IMR-90 (cell line): ENCODE measurements around the gene NDRG2. TPM values are rescaled to one million over a fixed set of nuclear protein-coding genes. Genes with fewer than 3 reads are reported as not detected.

ENCODE experiments used
- ATAC-seq: fragments of 200-7000 bp; cut with Tn5 transposase; 2 replicates; pipeline ENCODE4 v1.9.1; 2020; ENCODE audit warnings: low read depth, mild to moderate bottlenecking, moderate library complexity
- BruUV-seq: library from RNA; stranded (reverse); fragments of 400-500 nt; replicated peaks from 2 replicates; lab custom pipeline; 2021; lab: Mats Ljungman, UMichigan
- CTCF ChIA-PET: fragments of 300-600 bp; formaldehyde crosslinking; extraction: SDS; loops from one replicate; lab custom pipeline; 2021; ENCODE audit warnings: antibody characterized with exemption; lab: Yijun Ruan, JAX
- POLR2A ChIA-PET: fragments of 300-600 bp; sonication (Branson Sonifier 250); formaldehyde crosslinking; loops from one replicate; lab custom pipeline; 2022; ENCODE audit warnings: antibody characterized with exemption; ENCODE audit not compliant: unreplicated experiment; lab: Charles Lee
- DNase-seq: peaks from one replicate; pipeline ENCODE4 v3.0.0; 2013
- H2AFZ ChIP-seq: replicated peaks from 2 replicates; pipeline ENCODE3; 2013; ENCODE audit warnings: low read length, mild to moderate bottlenecking; ENCODE audit not compliant: poor library complexity
- H2AK5ac ChIP-seq: 2 replicates; pipeline ENCODE4 v1.6.1; 2013; ENCODE audit warnings: low read depth, low read length, inconsistent platforms
- H2AK9ac ChIP-seq: replicated peaks from 2 replicates; pipeline ENCODE3; 2013; ENCODE audit warnings: mild to moderate bottlenecking, low read depth, low read length, moderate library complexity; ENCODE audit not compliant: poor library complexity
- H2BK120ac ChIP-seq: 2 replicates; pipeline ENCODE4 v1.6.1; 2013; ENCODE audit warnings: low read depth, low read length, inconsistent platforms
- H2BK15ac ChIP-seq: 3 replicates; pipeline ENCODE4 v1.6.1; 2013; ENCODE audit warnings: low read depth, low read length, inconsistent platforms
- H2BK20ac ChIP-seq: 2 replicates; pipeline ENCODE4 v1.6.1; 2013; ENCODE audit warnings: low read depth, mild to moderate bottlenecking, inconsistent platforms, low read length, moderate library complexity
- H2BK5ac ChIP-seq: 2 replicates; pipeline ENCODE4 v1.6.1; 2013; ENCODE audit warnings: mild to moderate bottlenecking, low read depth, low read length, inconsistent platforms; ENCODE audit not compliant: poor library complexity, severe bottlenecking
- H3K14ac ChIP-seq: replicated peaks from 2 replicates; pipeline ENCODE4 v1.6.1; 2013; ENCODE audit warnings: low read depth, low read length, inconsistent platforms
- H3K18ac ChIP-seq: 2 replicates; pipeline ENCODE4 v1.6.1; 2013; ENCODE audit warnings: low read depth, low read length, control low read depth
- H3K23ac ChIP-seq: 2 replicates; pipeline ENCODE4 v1.6.1; 2013; ENCODE audit warnings: low read depth, low read length, inconsistent platforms
- H3K27ac ChIP-seq: 2 replicates; pipeline ENCODE4 v1.5.1; 2013; ENCODE audit warnings: mild to moderate bottlenecking, control low read depth, low read length; ENCODE audit not compliant: insufficient read depth
- H3K27me3 ChIP-seq: 2 replicates; pipeline ENCODE4 v1.6.1; 2013; ENCODE audit warnings: low read length; ENCODE audit not compliant: control insufficient read depth, insufficient read depth
- H3K36me3 ChIP-seq: 2 replicates; pipeline ENCODE4 v1.6.1; 2013; ENCODE audit warnings: low read length, mixed read lengths; ENCODE audit not compliant: control insufficient read depth, insufficient read depth
- H3K4ac ChIP-seq: 2 replicates; pipeline ENCODE4 v1.6.1; 2013; ENCODE audit warnings: low read depth, low read length, inconsistent platforms
- H3K4me1 ChIP-seq: 2 replicates; pipeline ENCODE4 v1.6.1; 2013; ENCODE audit warnings: low read length, mixed read lengths; ENCODE audit not compliant: control insufficient read depth, insufficient read depth
- H3K4me2 ChIP-seq: 2 replicates; pipeline ENCODE4 v1.6.1; 2013; ENCODE audit warnings: low read depth, mild to moderate bottlenecking, control low read depth, low read length, moderate library complexity
- H3K4me3 ChIP-seq: 2 replicates; pipeline ENCODE4 v1.5.1; 2013; ENCODE audit warnings: low read depth, mild to moderate bottlenecking, control low read depth, low read length, moderate library complexity; ENCODE audit not compliant: insufficient read depth
- H3K56ac ChIP-seq: 2 replicates; pipeline ENCODE4 v1.6.1; 2013; ENCODE audit warnings: low read length, inconsistent platforms; ENCODE audit not compliant: insufficient read depth; ENCODE audit errors: extremely low read depth
- H3K79me1 ChIP-seq, 2 experiments: 2 replicates each; pipeline ENCODE4 v1.6.1; 2013; ENCODE audit warnings: low read length in 2 of 2, inconsistent platforms in 1 of 2, low read depth in 1 of 2
- H3K9ac ChIP-seq: 2 replicates; pipeline ENCODE4 v1.6.1; 2013; ENCODE audit warnings: low read depth, low read length, control low read depth
- H3K9me1 ChIP-seq: 2 replicates; pipeline ENCODE4 v1.6.1; 2013; ENCODE audit warnings: low read length, inconsistent platforms; ENCODE audit not compliant: insufficient read depth
- H3K9me3 ChIP-seq: 2 replicates; pipeline ENCODE4 v1.6.1; 2013; ENCODE audit warnings: low read length; ENCODE audit not compliant: control insufficient read depth, insufficient read depth
- H4K20me1 ChIP-seq: 2 replicates; pipeline ENCODE4 v1.6.1; 2013; ENCODE audit warnings: low read length, inconsistent platforms; ENCODE audit not compliant: insufficient read depth
- H4K5ac ChIP-seq: 2 replicates; pipeline ENCODE4 v1.6.1; 2013; ENCODE audit warnings: mild to moderate bottlenecking, low read depth, low read length, control low read depth
- H4K8ac ChIP-seq, 2 experiments: 2 replicates each; pipeline ENCODE4 v1.6.1; 2013; ENCODE audit warnings: low read depth in 2 of 2, low read length in 2 of 2, control low read depth in 1 of 2, inconsistent platforms in 1 of 2
- H4K91ac ChIP-seq: 2 replicates; pipeline ENCODE4 v1.6.1; 2013; ENCODE audit warnings: low read depth, low read length, inconsistent platforms; ENCODE audit not compliant: insufficient read depth
- CEBPB ChIP-seq: IDR thresholded peaks from 2 replicates; pipeline ENCODE4 v1.6.1; 2012; ENCODE audit warnings: low read depth, low read length, improper control_type of control experiment
- CHD1 ChIP-seq: IDR thresholded peaks from 2 replicates; pipeline ENCODE4 v1.6.1; 2012; ENCODE audit warnings: low read depth, low read length, improper control_type of control experiment
- MAFK ChIP-seq: IDR thresholded peaks from 2 replicates; pipeline ENCODE4 v1.6.1; 2012; ENCODE audit warnings: low read depth, low read length, improper control_type of control experiment
- MXI1 ChIP-seq: IDR thresholded peaks from 2 replicates; pipeline ENCODE4 v1.6.1; 2012; ENCODE audit warnings: low read depth, mild to moderate bottlenecking, low read length, moderate library complexity, borderline replicate concordance
- POLR2A ChIP-seq: IDR thresholded peaks from 2 replicates; pipeline ENCODE4 v1.6.1; 2012; ENCODE audit warnings: mild to moderate bottlenecking, low read depth, low read length
- RAD21 ChIP-seq: IDR thresholded peaks from 2 replicates; pipeline ENCODE4 v1.6.1; 2012; ENCODE audit warnings: low read length, improper control_type of control experiment
- RCOR1 ChIP-seq: IDR thresholded peaks from 2 replicates; pipeline ENCODE4 v1.6.1; 2012; ENCODE audit warnings: mild to moderate bottlenecking, low read length, improper control_type of control experiment; ENCODE audit not compliant: insufficient replicate concordance
- RFX5 ChIP-seq: IDR thresholded peaks from 2 replicates; pipeline ENCODE4 v1.8.0; 2012; ENCODE audit warnings: low read depth, mild to moderate bottlenecking, low read length, moderate library complexity
- SMC3 ChIP-seq: fragments of 150-350 bp; IDR thresholded peaks from 2 replicates; pipeline ENCODE4 v1.6.1; 2016; ENCODE audit warnings: low read depth, mild to moderate bottlenecking, antibody characterized with exemption, low read length, moderate library complexity
- WGBS, 2 experiments: methylation state at CpG; one replicate each; pipeline versions ENCODE4 v1.1.5 to v1.1.7; 2013; ENCODE audit warnings: missing lambda C conversion rate in 2 of 2; ENCODE audit not compliant: insufficient read length in 1 of 2; ENCODE audit errors: extremely low coverage in 2 of 2; 5-methylcytosine and 5-hydroxymethylcytosine counted together
- dilution Hi-C: fragments of 300-500 bp; cut with HindIII; formaldehyde crosslinking; loops from one replicate; pipeline ENCODE4 v1.14.3; 2018; ENCODE audit warnings: low sequenced_read_pairs; ENCODE audit not compliant: unreplicated experiment
- in situ Hi-C: fragments of 300-500 bp; cut with MboI; formaldehyde crosslinking; loops from 3 replicates; pipeline ENCODE4 v1.14.3; 2019; ENCODE audit warnings: low sequenced_read_pairs, inconsistent platforms, mixed read lengths
- intact Hi-C: fragments of 100-400 bp; cut with micrococcal nuclease; formaldehyde crosslinking; loops from 2 replicates; pipeline ENCODE4 v1.10.0; 2022
- polyA plus RNA-seq, 3 experiments: library from polyadenylated mRNA; depleted of rRNA; stranded (reverse); fragments of >200 nt; gene quantifications; 2 replicates each; pipeline ENCODE4 v1.2.3, GENCODE V29; 2012; ENCODE audit warnings: low replicate concordance in 1 of 3
- total RNA-seq: library from RNA; depleted of rRNA; stranded (reverse); fragments of >200 nt; gene quantifications from 2 replicates; pipeline ENCODE4 v1.2.3, GENCODE V29; 2012
- TF ChIP-seq, protein P1 (sequence below): fragments of 150-350 bp; IDR thresholded peaks from 2 replicates; pipeline ENCODE4 v1.6.1; 2017; ENCODE audit warnings: mild to moderate bottlenecking, antibody characterized with exemption, low read length, low read depth
- TF ChIP-seq, protein P2 (sequence below): fragments of 150-350 bp; IDR thresholded peaks from 2 replicates; pipeline ENCODE4 v1.6.1; 2016; ENCODE audit warnings: low read depth, mild to moderate bottlenecking, low read length, moderate library complexity, borderline replicate concordance

Gene NDRG2
- total and polyA plus RNA-seq, 2 of the 4 experiments (the other 2 are of a cell fraction), result 0.36 to 1.5 TPM

DNA sequence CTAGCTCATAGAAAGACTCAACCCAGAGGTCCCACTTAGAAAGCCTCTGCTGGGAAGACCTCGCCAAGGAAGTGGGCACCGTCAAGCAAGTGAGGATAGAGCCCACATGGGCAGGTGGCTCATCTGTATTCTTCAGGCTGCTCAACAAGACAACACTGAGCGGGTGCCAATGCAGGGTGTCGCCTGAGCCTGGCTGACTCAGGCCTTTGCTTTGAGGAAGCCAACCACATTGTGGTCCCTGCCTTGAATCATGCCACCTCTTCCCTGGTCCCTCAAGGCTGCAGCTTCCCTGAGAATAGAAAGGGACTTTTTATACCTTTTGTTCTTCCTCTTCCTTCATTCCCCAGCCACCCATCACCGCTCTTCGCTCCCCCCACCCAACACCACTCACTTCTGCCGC is 11.9 kb upstream of the NDRG2 start:
- Histone ChIP-seq H3K4me2 (no peak overlapping the region), H2AFZ (no peak overlapping the region), H2AK5ac (no peak overlapping the region), H3K36me3 (no peaks in the 10 kb centered on the region), H2BK15ac (no peak overlapping the region), H2BK20ac (no peak overlapping the region), H3K9ac (no peak overlapping the region), H3K14ac (no peak overlapping the region), H4K91ac (no peak overlapping the region), H3K23ac (no peak overlapping the region), H2BK120ac (no peak overlapping the region), H4K20me1 (no peaks in the 10 kb centered on the region), H2BK5ac (no peak overlapping the region), H3K4ac (no peak overlapping the region), H3K4me1 (peaks cover 2% of the 10 kb centered on the region; the same call in 1 of the 2 replicates), H3K79me1 (no peaks in the 10 kb centered on the region), H3K18ac (no peak overlapping the region), H2AK9ac (no peak overlapping the region), H3K27ac (no peak overlapping the region), H4K8ac (no peak overlapping the region), H3K27me3 (peaks cover 44% of the 10 kb centered on the region), H3K56ac (no peak overlapping the region), H3K4me3 (no peak overlapping the region), H3K9me1 (no peaks in the 10 kb centered on the region), H3K9me3 (no peaks in the 10 kb centered on the region), H4K5ac (no peak overlapping the region)
- dilution Hi-C loops (no loop called here), intact Hi-C loops (no loop called here), in situ Hi-C loops (no loop called here)
- WGBS, 2 experiments, result 88 to 100% methylated on average over 2 to 3 of the region's 7 CpGs
- BruUV-seq, result no TSS peak
- no peak for DNase-seq
- no peak for TF ChIP-seq MXI1
- TF ChIP-seq RAD21, result no peak
- TF ChIP-seq POLR2A, result no peak
- TF ChIP-seq, protein P1, sequence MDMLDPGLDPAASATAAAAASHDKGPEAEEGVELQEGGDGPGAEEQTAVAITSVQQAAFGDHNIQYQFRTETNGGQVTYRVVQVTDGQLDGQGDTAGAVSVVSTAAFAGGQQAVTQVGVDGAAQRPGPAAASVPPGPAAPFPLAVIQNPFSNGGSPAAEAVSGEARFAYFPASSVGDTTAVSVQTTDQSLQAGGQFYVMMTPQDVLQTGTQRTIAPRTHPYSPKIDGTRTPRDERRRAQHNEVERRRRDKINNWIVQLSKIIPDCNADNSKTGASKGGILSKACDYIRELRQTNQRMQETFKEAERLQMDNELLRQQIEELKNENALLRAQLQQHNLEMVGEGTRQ, result no peak
- TF ChIP-seq CHD1, result no peak
- TF ChIP-seq CEBPB, result no peak
- TF ChIP-seq RCOR1, result no peak
- TF ChIP-seq, protein P2, sequence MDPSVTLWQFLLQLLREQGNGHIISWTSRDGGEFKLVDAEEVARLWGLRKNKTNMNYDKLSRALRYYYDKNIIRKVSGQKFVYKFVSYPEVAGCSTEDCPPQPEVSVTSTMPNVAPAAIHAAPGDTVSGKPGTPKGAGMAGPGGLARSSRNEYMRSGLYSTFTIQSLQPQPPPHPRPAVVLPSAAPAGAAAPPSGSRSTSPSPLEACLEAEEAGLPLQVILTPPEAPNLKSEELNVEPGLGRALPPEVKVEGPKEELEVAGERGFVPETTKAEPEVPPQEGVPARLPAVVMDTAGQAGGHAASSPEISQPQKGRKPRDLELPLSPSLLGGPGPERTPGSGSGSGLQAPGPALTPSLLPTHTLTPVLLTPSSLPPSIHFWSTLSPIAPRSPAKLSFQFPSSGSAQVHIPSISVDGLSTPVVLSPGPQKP, result no peak
- TF ChIP-seq RFX5, result no peak
- TF ChIP-seq SMC3, result no peak
- TF ChIP-seq MAFK, result no peak
- ATAC-seq, result no peak
- POLR2A ChIA-PET, result no interaction called here
- CTCF ChIA-PET, result interaction anchor here (1.0 to 1.1 kb wide), 2 partner anchors 22 kb away, joined by 3 read pairs; no protein-coding TSS in a partner anchor
